HEK293 (cell line): ENCODE data around the gene NDUFS7.

Source experiments
- CTCF ChIA-PET: fragments of 350-600 bp; formaldehyde crosslinking; extraction: SDS; loops from one replicate; lab custom pipeline; 2021; ENCODE audit warnings: antibody characterized with exemption; lab: Yijun Ruan, JAX
- POLR2A ChIA-PET: fragments of 300-600 bp; formaldehyde crosslinking; extraction: SDS; loops from one replicate; lab custom pipeline; 2020; ENCODE audit warnings: antibody characterized with exemption, inconsistent platforms; lab: Yijun Ruan, JAX
- H3K27ac ChIP-seq: fragments of 200-500 bp; sonication (Bioruptor generic); 2 replicates; pipeline ENCODE4 v1.5.1; 2014; ENCODE audit warnings: low read depth, low read length, control low read depth, inconsistent platforms; ENCODE audit errors: extremely low read depth
- H3K36me3 ChIP-seq, 2 experiments: fragments of 200-500 bp in 1 of 2; sonication (Bioruptor generic) in 1 of 2; 1 replicate in 1 of 2; 2 replicates in 1 of 2; pipeline ENCODE4 v1.5.1; 2014 to 2017; ENCODE audit warnings: inconsistent platforms in 2 of 2, low read length in 2 of 2; ENCODE audit not compliant: control insufficient read depth in 2 of 2, insufficient read depth in 1 of 2
- H3K4me1 ChIP-seq: fragments of 200-500 bp; sonication (Bioruptor generic); 2 replicates; pipeline ENCODE4 v1.5.1; 2014; ENCODE audit warnings: mild to moderate bottlenecking, low read length, inconsistent platforms; ENCODE audit not compliant: control insufficient read depth, insufficient read depth
- H3K4me3 ChIP-seq: 2 replicates; pipeline ENCODE4 v1.5.1; 2011; ENCODE audit warnings: low read depth, mild to moderate bottlenecking, control low read depth, low read length, moderate library complexity
- H3K9me3 ChIP-seq: fragments of 200-500 bp; sonication (Bioruptor generic); 2 replicates; pipeline ENCODE4 v1.5.1; 2014; ENCODE audit warnings: low read depth, low read length, inconsistent platforms; ENCODE audit not compliant: control insufficient read depth, insufficient read depth
- BCL6B ChIP-seq: fragments of 450-650 bp; formaldehyde crosslinking; IDR thresholded peaks from 2 replicates; pipeline ENCODE4 v1.5.1; 2017; ENCODE audit warnings: missing biosample characterization, missing genetic modification characterization
- EGR2 ChIP-seq: fragments of 450-650 bp; formaldehyde crosslinking; IDR thresholded peaks from 2 replicates; pipeline ENCODE4 v1.5.1; 2016; ENCODE audit warnings: low read depth, missing biosample characterization, missing genetic modification characterization
- ELK4 ChIP-seq: IDR thresholded peaks from 2 replicates; pipeline ENCODE4 v1.6.1; 2011; ENCODE audit warnings: mild to moderate bottlenecking, low read depth, low read length, borderline replicate concordance
- GLI4 ChIP-seq: fragments of 450-650 bp; formaldehyde crosslinking; IDR thresholded peaks from 2 replicates; pipeline ENCODE4 v1.5.1; 2016; ENCODE audit warnings: missing biosample characterization, missing genetic modification characterization
- GLIS2 ChIP-seq: fragments of 450-650 bp; formaldehyde crosslinking; IDR thresholded peaks from 2 replicates; pipeline ENCODE4 v1.5.1; 2016; ENCODE audit warnings: missing biosample characterization, missing genetic modification characterization
- KLF17 ChIP-seq: fragments of 450-650 bp; formaldehyde crosslinking; IDR thresholded peaks from 2 replicates; pipeline ENCODE4 v1.5.1; 2016; ENCODE audit warnings: missing biosample characterization, missing genetic modification characterization
- SP7 ChIP-seq: fragments of 450-650 bp; formaldehyde crosslinking; IDR thresholded peaks from 2 replicates; pipeline ENCODE4 v1.5.1; 2016; ENCODE audit warnings: missing biosample characterization, missing genetic modification characterization
- ZBTB1 ChIP-seq: fragments of 450-650 bp; formaldehyde crosslinking; IDR thresholded peaks from 2 replicates; pipeline ENCODE4 v1.5.1; 2016; ENCODE audit warnings: missing biosample characterization, missing genetic modification characterization
- ZBTB10 ChIP-seq: fragments of 450-650 bp; formaldehyde crosslinking; IDR thresholded peaks from 2 replicates; pipeline ENCODE4 v1.5.1; 2016; ENCODE audit warnings: missing biosample characterization, missing genetic modification characterization
- ZBTB26 ChIP-seq: fragments of 450-650 bp; formaldehyde crosslinking; optimal IDR thresholded peaks from 2 replicates; pipeline ENCODE3; 2016; ENCODE audit warnings: missing biosample characterization, mild to moderate bottlenecking, missing genetic modification characterization
- ZFHX2 ChIP-seq: fragments of 450-650 bp; formaldehyde crosslinking; conservative IDR thresholded peaks from 2 replicates; pipeline ENCODE4 v1.5.1; 2016; ENCODE audit warnings: missing biosample characterization, missing genetic modification characterization
- ZNF121 ChIP-seq: fragments of 450-650 bp; formaldehyde crosslinking; IDR thresholded peaks from 2 replicates; pipeline ENCODE4 v1.5.1; 2016; ENCODE audit warnings: missing biosample characterization, missing genetic modification characterization
- ZNF138 ChIP-seq: fragments of 450-650 bp; formaldehyde crosslinking; IDR thresholded peaks from 2 replicates; pipeline ENCODE4 v1.5.1; 2016; ENCODE audit warnings: missing biosample characterization, missing genetic modification characterization, borderline replicate concordance
- ZNF302 ChIP-seq: fragments of 450-650 bp; formaldehyde crosslinking; IDR thresholded peaks from 2 replicates; pipeline ENCODE4 v1.5.1; 2016; ENCODE audit warnings: missing biosample characterization, missing genetic modification characterization, low read depth
- ZNF366 ChIP-seq: fragments of 450-650 bp; formaldehyde crosslinking; conservative IDR thresholded peaks from 2 replicates; pipeline ENCODE4 v1.5.1; 2016; ENCODE audit warnings: missing biosample characterization, missing genetic modification characterization
- ZNF416 ChIP-seq: fragments of 450-650 bp; formaldehyde crosslinking; IDR thresholded peaks from 2 replicates; pipeline ENCODE4 v1.5.1; 2016; ENCODE audit warnings: missing biosample characterization, missing genetic modification characterization
- ZNF426 ChIP-seq: fragments of 450-650 bp; formaldehyde crosslinking; IDR thresholded peaks from 2 replicates; pipeline ENCODE4 v1.5.1; 2017; ENCODE audit warnings: missing biosample characterization, missing genetic modification characterization, mild to moderate bottlenecking, inconsistent platforms, moderate library complexity
- ZNF561 ChIP-seq: fragments of 450-650 bp; IDR thresholded peaks from 2 replicates; pipeline ENCODE4 v1.5.1; 2018; ENCODE audit warnings: missing biosample characterization, missing genetic modification characterization, borderline replicate concordance
- ZNF658 ChIP-seq: fragments of 450-650 bp; formaldehyde crosslinking; IDR thresholded peaks from 2 replicates; pipeline ENCODE4; 2016; ENCODE audit warnings: missing biosample characterization, missing genetic modification characterization
- ZSCAN18 ChIP-seq: fragments of 450-650 bp; formaldehyde crosslinking; IDR thresholded peaks from 2 replicates; pipeline ENCODE4 v1.5.1; 2016; ENCODE audit warnings: missing biosample characterization, missing genetic modification characterization

Gene NDUFS7

GRCh38 chr19:1401138-1401888 is 17.6 kb downstream of the NDUFS7 start, which contains the start of gene GAMT (continued):
- TF ChIP-seq KLF17 (tag by site-specific recombination): no peak
- TF ChIP-seq BCL6B (tag by site-specific recombination): no peak
- TF ChIP-seq ZBTB10 (tag by site-specific recombination): peak; percentile 54; the same call in 1 of the 2 replicates
- TF ChIP-seq ZNF561 (tag by site-specific recombination): peak; percentile 100
- TF ChIP-seq ZNF426: no peak
- no peak for TF ChIP-seq ZNF658 (tag by site-specific recombination)
- TF ChIP-seq ZNF302 (tag by site-specific recombination): no peak
- no peak for TF ChIP-seq ZNF138 (tag by site-specific recombination)
- TF ChIP-seq ZFHX2 (tag by site-specific recombination): peak; percentile 53
- TF ChIP-seq ZNF416: no peak
- TF ChIP-seq GLIS2: peak; percentile 51; the same call in 1 of the 2 replicates
- TF ChIP-seq ELK4: no peak
- no peak for TF ChIP-seq SP7 (tag by site-specific recombination)
- no peak for TF ChIP-seq ZSCAN18 (tag by site-specific recombination)
- TF ChIP-seq ZBTB26 (tag by site-specific recombination): peak; percentile 81
- 0 out of 2 replicates have a peak, but pooled peaks have one; percentile 16 for TF ChIP-seq EGR2 (tag by site-specific recombination)

- ChIA-PET POLR2A (no interaction called here), CTCF (no interaction called here)
- Histone ChIP-seq H3K4me3 (no peak overlapping the region), H3K4me1 (no peaks in the 10 kb centered on the region), H3K27ac (no peak overlapping the region; the same call in 1 of the 2 replicates), H3K9me3 (no peaks in the 10 kb centered on the region), H3K36me3 (peaks cover 0 to 21% of the 10 kb centered on the region in 2 experiments; a peak in 1 of 3 replicates)
- no peak for TF ChIP-seq ZBTB1 (tag by site-specific recombination)
- peak; percentile 62 for TF ChIP-seq ZNF366 (tag by site-specific recombination)
- no peak for TF ChIP-seq ZNF302 (tag by site-specific recombination)
- TF ChIP-seq GLI4 (tag by site-specific recombination): no peak
- TF ChIP-seq ZNF121 (tag by site-specific recombination): peak; percentile 99
Observed at GRCh38 chr19:1401889-1402217, 18.1 kb downstream of the NDUFS7 start.
